SK-N-MC (cell line): ENCODE results near the gene STMN1.

Experiments used
- DNase-seq: peaks from one replicate; pipeline ENCODE4 v3.0.0-alpha.2; 2011; ENCODE audit warnings: low read depth, low spot score
- H3K27ac ChIP-seq: fragments of 200-600 bp; sonication (generic); 2 replicates; pipeline ENCODE4 v1.5.1; 2016; ENCODE audit warnings: mixed run types
- H3K36me3 ChIP-seq: fragments of 200-600 bp; sonication (generic); 2 replicates; pipeline ENCODE4 v1.6.1; 2017; ENCODE audit warnings: antibody characterized with exemption, low read length, mixed read lengths; ENCODE audit not compliant: insufficient read depth
- H3K4me3 ChIP-seq: fragments of 200-600 bp; sonication (generic); 2 replicates; pipeline ENCODE4 v1.5.1; 2016
- H3K9ac ChIP-seq: fragments of 200-600 bp; sonication (generic); 2 replicates; pipeline ENCODE4 v1.8.0; 2017; ENCODE audit warnings: mixed run types, mixed read lengths; ENCODE audit not compliant: insufficient read length
- H3K9me3 ChIP-seq: fragments of 200-600 bp; sonication (generic); 2 replicates; pipeline ENCODE4 v1.6.1; 2017; ENCODE audit warnings: low read depth, mild to moderate bottlenecking, antibody characterized with exemption, low read length, moderate library complexity, mixed read lengths
- EZH2 ChIP-seq: fragments of 200-600 bp; sonication (generic); IDR thresholded peaks from one replicate; pipeline ENCODE4 v1.6.1; 2017; ENCODE audit warnings: antibody characterized with exemption
- FOXP2 ChIP-seq: optimal IDR thresholded peaks from 2 replicates; pipeline ENCODE3; 2011; ENCODE audit warnings: mild to moderate bottlenecking, moderate library complexity; ENCODE audit not compliant: insufficient read depth; ENCODE audit errors: extremely low read length, control extremely low read depth
- POLR2AphosphoS5 ChIP-seq: IDR thresholded peaks from 2 replicates; pipeline ENCODE4 v1.6.1; 2012; ENCODE audit warnings: mild to moderate bottlenecking, low read depth, low read length, borderline replicate concordance

The STMN1 gene

GRCh38 chr1:25922971-25923552 is 16.8 kb upstream of the STMN1 start:
- Histone ChIP-seq H3K9ac (no peak overlapping the region), H3K9me3 (no peaks in the 10 kb centered on the region), H3K27ac (no peak overlapping the region), H3K36me3 (no peaks in the 10 kb centered on the region), H3K4me3 (no peak overlapping the region)
- no peak for DNase-seq
- TF ChIP-seq POLR2AphosphoS5 (no peak), EZH2 (no peak), FOXP2 (no peak)

- H3K27ac ChIP-seq: no peak overlapping the region
- no peak for DNase-seq
- H3K4me3 ChIP-seq: no peak overlapping the region
- TF ChIP-seq FOXP2 (no peak), EZH2 (no peak), POLR2AphosphoS5 (no peak)
- H3K9me3 ChIP-seq: no peaks in the 10 kb centered on the region
- no peaks in the 10 kb centered on the region for H3K36me3 ChIP-seq
- no peak overlapping the region for H3K9ac ChIP-seq
These were observed 16.1 kb upstream of the STMN1 start for GRCh38 chr1:25922056-25922970.

GRCh38 chr1:25918615-25919014 is 12.4 kb upstream of the STMN1 start:
- Histone ChIP-seq H3K9ac (no peak overlapping the region), H3K36me3 (no peaks in the 10 kb centered on the region), H3K4me3 (no peak overlapping the region), H3K9me3 (no peaks in the 10 kb centered on the region), H3K27ac (no peak overlapping the region)
- DNase-seq: no peak
- no peak for TF ChIP-seq FOXP2
- no peak for TF ChIP-seq POLR2AphosphoS5
- TF ChIP-seq EZH2: no peak

GRCh38 chr1:25917996-25918395 is 11.8 kb upstream of the STMN1 start:
- TF ChIP-seq POLR2AphosphoS5 (no peak), FOXP2 (no peak), EZH2 (no peak)
- DNase-seq: no peak
- no peak overlapping the region for H3K9ac ChIP-seq

GRCh38 chr1:25916460-25916859 is 10.2 kb upstream of the STMN1 start:
- H3K4me3 ChIP-seq: no peak overlapping the region
- no peak for DNase-seq
- TF ChIP-seq FOXP2 (no peak), EZH2 (no peak), POLR2AphosphoS5 (no peak)
- no peak overlapping the region for H3K9ac ChIP-seq
- no peak overlapping the region for H3K27ac ChIP-seq
- no peaks in the 10 kb centered on the region for H3K36me3 ChIP-seq
- no peaks in the 10 kb centered on the region for H3K9me3 ChIP-seq

More at GRCh38 chr1:25917996-25918395, 11.8 kb upstream of the STMN1 start:
- no peaks in the 10 kb centered on the region for H3K9me3 ChIP-seq
- H3K36me3 ChIP-seq: no peaks in the 10 kb centered on the region
- H3K4me3 ChIP-seq: no peak overlapping the region
- no peak overlapping the region for H3K27ac ChIP-seq

GRCh38 chr1:25914074-25914995 is 8.1 kb upstream of the STMN1 start:
- no peaks in the 10 kb centered on the region for H3K9me3 ChIP-seq
- H3K27ac ChIP-seq: no peak overlapping the region
- TF ChIP-seq EZH2: no peak
- no peak for TF ChIP-seq FOXP2
- no peak for TF ChIP-seq POLR2AphosphoS5
- H3K9ac ChIP-seq: no peak overlapping the region
- no peak overlapping the region for H3K4me3 ChIP-seq
- DNase-seq: no peak
- no peaks in the 10 kb centered on the region for H3K36me3 ChIP-seq

- TF ChIP-seq FOXP2: no peak
- no peak for TF ChIP-seq EZH2
- no peak for TF ChIP-seq POLR2AphosphoS5
- Histone ChIP-seq H3K9ac (no peak overlapping the region), H3K36me3 (no peaks in the 10 kb centered on the region), H3K27ac (no peak overlapping the region), H3K4me3 (no peak overlapping the region), H3K9me3 (no peaks in the 10 kb centered on the region)
- DNase-seq: no peak
These were observed 7.0 kb upstream of the STMN1 start for GRCh38 chr1:25913206-25913605.
